HG03025 (cell line): ENCODE data around the gene KCNQ1.

ENCODE experiments used
- ATAC-seq: cut with Tn5 transposase; IDR thresholded peaks from one replicate; pipeline ENCODE4 v1.9.1; 2021; ENCODE audit warnings: mild to moderate bottlenecking, moderate library complexity; ENCODE audit not compliant: unreplicated experiment, low FRiP score

Gene KCNQ1

DNA sequence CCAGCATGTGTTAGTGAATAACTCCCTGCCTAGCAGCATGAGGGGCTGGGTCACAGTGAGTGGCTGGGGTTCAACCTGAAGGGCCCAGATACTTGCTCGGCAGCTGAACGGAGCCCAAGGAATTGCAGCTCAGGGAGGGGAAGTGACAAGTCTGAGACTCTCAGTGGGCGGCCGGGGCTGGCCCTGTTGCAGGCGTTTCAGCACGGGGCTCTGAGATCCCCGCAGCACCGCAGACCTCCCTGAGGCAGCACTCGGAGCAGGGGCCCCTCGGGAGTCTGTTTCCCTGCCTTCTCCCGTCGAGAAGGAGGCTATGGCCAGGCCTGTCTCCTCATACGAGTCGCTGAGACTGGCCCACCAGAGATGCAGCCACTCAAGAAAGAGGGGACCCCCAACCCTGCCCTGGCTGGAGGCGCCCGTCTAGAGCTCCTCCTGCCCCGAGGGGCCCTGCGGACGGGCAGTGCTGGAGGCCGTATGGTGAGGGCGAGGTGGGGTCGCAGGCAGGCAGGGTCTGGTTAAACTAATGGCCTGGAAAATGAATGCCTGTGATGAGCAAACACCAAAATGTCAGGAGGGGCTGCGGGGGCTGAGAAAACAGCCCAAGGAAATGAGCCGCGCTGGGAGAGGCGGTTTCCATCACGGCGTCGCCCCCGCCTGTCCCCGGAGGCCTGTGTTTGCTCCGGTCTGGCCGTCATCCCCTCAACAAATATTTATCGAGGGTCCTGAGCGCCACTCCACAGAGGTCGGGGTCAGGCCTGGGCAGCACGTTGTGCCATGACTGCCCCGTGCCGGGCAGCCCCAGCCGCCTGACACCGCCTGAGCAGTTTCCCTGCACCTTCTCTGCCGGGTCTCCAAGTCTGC is 35.0 kb upstream of the KCNQ1 start:
- ATAC-seq, result no peak

DNA sequence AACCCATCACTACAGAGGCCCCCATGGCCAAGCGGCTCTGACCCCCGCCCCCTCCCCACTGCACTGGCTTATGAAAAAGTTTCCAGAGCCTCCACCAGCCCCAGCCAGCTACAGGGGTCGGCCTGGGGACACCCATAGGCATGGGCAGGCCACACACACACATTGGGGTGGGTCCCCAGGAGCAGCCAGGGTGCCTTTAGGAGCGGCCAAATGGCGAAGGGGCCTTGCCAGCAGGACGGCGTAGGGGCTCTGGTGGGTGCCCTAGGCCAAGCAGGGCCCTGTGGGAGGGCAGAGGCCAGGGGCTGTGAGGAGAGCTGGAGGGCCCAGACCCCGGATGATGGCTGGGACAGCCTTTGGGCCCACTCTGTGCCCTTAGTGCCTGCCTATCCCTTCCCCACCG is 34.2 kb upstream of the KCNQ1 start:
- ATAC-seq, result no peak

DNA sequence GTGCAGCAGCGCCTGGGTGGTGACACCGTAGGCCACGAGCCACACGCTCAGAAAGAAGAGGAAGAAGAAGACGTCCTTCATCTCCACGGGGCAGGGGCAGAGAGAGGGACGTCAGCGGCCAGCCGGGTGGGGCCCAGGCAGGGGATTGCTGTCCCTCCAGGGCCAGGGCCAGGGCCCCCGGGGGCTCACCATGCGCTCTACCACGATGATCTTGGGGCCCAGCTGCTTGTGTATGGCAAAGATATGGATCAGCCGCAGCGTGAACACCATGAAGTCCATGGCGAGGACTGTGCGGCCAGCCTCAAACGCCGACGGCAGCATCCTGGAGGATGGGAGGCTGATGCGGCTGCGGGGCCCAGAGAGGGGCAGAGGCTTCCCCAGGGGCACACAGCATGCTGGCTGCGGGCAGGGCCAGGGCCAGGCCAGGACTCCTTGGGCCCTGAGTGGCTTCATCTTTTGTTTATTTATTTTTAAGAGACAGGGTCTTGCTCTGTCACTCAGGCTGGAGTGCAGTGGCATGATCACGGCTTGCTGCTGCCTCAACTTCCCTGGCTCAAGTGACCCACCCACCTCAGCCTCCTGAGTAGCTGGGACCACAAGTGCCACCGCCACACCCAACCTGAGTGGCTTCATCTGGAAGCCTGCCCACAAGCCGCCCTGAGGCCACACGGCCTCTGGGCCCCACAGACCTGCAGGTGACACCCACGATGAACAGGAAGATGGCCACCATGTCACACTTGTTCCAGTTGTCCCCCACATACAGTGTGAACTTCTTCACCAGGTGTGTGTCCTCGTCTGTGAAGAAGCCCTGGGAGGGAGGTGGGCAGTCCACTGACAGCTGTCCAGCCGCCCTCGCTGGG is 33.1 kb upstream of the KCNQ1 start:
- ATAC-seq, result no peak

DNA sequence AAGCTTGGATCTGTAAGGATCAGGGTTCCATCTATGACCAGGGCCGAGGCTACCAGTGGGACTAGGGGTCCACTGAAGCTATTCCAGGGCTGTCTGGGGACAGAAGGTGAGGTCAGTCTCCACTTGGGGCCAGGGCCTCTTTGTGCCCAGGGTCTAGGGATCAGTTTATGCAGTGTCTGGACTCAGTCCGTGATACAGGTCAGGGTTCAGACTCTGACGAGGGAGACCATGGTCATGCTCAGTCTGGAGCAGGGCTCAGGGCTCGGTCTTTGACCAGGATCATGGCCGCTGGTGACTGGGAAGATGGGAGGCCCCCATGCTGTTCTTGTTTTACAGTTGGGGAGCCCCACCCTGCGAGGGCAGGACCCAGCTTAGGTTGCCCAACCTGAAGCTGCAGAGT is 32.5 kb upstream of the KCNQ1 start:
- ATAC-seq, result no peak

DNA sequence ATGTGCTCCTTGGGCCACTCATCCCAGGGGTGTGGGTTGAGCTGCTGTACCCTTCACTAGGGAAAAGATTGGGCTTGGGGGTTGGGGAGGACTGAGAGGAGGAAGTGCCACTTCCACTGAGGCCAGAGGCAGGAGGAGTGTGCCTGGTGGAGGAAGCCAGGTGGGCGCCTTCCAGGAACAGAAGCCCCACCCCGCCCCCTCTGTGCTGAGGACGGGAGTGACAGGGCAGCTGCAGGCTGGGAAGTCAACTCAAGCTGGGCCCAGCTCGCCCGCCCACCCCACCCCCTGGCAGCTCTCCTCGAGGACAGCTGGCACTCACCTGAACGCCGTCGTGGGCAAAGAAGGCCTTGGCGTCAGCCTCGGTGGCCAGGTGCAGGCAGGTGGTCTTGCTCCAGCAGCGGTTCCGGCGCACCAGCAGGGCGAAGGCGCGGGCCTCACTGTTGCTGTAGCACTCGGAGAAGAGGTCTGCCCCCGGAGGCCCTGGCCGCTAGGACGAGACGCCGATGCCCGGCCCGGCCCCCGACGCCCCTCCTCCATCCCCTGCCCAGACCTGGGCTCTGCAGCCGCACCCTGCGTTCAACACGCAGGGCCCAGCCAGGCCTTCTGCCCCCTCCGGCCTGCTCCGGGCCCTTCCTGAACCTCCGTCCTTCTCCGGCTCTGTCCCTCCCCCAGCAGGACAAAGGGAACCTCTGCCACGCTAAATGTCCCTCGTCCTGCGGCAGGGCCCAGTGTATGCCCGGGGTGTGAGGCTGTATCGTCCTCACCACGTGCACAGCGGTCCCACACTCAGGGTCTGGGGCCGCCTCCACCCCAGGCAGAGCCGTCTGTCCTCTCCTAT is 30.8 kb upstream of the KCNQ1 start:
- no peak for ATAC-seq

DNA sequence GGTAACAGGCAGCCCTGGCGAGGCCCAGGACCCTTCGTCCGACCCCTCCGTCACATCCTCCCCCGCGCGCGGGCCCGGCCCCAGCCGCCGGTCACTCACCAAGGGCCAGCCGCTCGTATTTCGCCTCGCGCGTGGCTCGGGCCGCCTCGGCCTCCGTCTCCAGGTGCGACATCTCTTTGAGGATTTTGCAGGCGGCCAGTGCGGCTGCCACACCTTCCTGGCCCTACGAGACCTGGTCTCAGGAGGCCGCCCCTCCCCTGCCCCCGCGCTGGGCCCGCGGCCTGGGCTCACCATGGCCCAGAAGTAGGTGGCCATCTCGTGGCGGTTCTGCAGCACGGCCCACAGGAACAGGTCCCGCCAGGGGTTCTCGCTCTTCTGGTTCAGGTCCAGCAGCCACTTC is 30.2 kb upstream of the KCNQ1 start:
- ATAC-seq, result no peak

DNA sequence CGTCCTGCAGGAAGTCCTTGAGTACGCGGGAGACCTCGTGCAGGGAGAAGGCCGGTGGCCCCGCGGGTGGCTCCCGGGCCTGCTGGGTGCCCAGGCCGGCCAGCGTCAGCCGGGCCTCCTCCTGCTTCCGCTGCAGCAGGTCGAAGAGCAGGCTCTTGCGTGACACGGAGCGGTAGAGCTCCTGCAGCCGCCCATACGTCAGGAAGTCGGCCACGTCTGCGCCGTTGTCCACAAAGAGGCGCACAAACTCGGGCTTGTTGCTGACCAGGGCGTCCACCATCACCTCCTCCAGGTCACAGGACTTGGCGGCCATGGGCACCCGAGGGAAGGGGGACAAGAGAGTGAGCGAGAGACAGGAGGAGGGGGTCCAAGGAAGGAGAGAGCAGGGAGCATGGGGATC is 29.6 kb upstream of the KCNQ1 start:
- no peak for ATAC-seq

DNA sequence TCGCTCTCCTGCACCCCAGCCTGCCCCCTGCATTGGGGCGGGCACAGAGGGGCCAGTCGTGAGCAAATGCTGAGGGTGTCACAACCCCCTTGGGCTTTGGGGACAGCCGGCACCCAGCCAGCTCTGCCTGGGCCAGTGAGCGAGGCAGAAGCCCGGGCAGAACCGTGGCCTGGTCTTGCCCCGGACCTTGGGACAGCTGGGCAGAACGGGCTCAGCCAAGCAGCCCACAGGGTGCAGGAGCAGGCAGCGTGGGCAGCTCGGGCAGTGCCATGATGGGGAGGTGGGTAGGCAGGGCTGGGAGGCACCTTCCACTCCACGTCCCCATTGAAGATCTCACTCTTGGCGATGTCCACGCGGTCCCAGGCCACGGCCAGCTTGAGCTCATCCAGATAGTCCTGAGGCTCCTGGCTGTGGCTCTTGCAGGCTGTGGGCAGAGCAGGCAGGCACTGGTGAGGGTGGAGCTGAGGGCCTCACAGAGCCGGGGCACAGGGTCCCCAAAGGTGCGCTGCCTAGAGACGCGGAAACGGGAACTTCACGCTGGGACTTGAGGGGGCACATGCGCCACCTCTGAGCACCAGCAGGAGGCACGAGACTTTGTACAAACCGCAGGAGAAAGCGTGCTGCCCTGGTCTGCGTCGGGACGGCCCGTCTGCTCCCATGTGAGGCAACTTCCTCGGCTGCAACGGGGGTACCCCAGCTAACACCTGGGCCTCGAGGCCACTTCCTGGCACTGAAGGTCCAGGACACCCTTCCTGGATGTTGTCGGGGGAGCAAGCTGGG is 29.0 kb upstream of the KCNQ1 start:
- ATAC-seq, result no peak

DNA sequence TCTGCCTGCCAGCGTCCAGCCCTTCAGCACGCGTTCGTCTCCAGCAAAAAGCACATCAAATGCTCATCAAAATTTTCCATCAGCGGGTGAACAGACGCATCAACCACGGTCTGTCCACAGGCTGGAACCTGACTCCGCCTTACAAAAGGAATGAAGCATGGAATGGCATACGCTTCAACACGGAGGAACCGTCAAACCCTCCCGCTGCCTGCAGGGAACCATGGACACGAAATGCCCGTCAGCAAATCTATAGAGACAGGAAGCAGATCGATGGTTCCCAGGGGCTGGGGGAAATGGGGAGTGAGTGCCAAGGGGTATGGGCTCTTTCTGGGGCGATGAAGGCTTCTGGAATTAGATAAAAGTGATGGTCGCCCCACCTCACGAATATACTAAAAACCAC is 28.0 kb upstream of the KCNQ1 start:
- ATAC-seq, result no peak

DNA sequence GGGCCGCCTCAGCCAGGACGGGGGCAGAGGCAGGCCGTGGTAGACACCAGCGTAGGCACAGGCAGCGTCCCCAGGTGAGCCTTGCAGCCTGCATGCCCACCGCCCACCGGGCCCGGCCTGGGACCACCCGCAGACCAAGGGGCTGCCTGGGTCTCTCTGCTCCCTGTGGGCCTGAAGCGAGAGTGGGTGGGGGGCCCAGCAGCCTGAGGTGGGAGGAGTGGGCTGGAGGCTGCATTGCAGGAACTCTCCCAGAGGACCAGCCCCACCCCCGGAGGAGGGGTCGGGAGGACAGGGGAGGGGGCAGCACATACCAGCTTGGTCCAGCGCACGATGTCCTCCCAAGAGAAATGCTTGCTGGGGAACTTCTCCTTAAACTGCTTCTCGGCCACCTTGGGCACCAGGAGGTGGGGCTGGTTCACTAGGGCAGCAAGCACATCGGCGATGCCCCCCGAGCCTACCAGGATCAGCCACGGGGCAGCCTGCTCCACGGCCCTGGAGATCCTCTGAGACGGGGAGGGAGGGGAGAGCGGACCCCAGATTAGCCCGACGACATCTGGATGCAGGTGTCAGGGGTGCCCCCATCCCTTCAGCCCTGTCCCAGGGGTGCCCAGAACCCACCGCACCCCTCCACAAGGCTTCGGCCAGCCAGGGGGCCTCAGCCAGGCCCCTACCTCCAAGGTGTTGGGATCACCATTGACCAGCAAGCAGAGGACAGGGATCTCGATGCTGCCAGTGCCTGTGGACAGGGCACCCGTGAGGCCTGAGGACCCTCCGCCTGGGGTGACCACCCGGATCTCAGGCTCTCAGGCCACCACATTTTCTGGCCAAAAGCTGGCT is 26.7 kb upstream of the KCNQ1 start:
- ATAC-seq, result no peak

DNA sequence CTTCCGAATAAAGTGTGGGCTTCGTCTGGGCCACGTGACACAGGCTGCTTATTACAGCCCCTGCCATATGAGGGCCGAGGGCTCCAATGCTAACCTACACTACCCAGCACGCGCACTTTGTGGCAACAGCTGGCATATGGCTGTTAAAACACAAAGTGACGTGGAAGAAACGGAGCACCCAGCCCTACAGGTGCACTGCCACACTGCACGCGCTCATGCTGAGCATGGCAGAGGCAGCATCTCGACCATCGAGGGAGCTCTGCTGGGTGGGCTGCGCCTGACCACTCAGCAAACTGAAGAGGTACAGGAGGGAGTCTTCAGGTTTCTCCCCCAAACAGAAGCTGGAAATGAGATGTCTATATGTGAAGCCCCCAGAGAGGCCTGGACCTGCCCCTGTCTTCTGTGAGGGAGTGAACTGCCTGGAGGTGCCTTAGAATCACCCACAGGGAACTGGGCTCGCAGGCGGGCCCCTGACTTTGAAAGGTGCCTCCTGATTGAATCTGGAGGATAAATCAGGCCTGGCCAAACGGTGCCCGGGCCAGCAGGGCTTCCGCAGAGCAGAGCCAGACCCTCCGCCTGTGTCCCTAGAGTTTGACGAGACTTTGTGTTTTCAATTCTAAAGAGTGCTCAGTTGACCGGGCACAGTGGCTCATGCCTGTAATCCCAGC is 26.0 kb upstream of the KCNQ1 start:
- ATAC-seq, result no peak

DNA sequence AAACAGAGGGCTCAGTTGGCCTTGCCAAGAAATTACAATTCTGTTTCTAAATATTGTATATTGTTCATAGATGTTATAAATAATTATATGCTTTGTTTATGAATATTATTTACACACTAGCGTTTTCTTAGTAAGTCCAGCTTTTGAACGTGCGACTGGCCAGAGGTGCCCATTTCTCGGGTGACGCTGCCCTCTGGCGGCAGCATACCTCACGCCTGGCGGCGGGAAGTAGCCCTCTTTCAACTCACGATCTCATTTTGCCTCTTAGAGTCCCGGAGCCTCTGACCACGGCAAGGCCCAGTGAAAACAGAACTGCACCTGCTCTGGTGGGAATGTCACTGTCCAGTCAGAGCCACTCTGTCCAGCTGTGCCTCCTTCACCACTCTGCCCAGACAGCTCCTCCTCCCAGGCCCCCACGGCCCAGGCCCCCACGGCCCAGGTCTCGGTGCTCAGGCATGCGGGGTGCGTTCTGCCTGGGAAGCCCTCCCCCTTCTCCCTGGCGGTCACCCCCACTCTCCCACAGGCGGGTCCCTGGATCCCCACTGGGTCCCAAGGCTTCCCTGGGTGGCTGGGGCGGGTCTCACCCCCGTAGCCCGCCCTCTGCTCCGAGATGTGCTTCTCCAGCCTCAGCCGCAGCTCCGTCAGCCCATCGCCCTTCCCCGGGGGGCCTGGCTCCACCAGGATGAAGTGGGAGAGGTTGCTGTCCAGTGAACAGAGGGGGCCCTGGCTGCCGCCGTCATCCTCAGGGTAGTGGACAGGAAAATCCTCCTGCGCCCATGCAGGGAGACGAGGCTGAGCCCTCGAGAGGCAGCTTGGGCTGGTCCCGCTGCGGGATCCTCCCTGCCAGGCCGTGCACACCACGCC is 24.9 kb upstream of the KCNQ1 start:
- ATAC-seq, result no peak

DNA sequence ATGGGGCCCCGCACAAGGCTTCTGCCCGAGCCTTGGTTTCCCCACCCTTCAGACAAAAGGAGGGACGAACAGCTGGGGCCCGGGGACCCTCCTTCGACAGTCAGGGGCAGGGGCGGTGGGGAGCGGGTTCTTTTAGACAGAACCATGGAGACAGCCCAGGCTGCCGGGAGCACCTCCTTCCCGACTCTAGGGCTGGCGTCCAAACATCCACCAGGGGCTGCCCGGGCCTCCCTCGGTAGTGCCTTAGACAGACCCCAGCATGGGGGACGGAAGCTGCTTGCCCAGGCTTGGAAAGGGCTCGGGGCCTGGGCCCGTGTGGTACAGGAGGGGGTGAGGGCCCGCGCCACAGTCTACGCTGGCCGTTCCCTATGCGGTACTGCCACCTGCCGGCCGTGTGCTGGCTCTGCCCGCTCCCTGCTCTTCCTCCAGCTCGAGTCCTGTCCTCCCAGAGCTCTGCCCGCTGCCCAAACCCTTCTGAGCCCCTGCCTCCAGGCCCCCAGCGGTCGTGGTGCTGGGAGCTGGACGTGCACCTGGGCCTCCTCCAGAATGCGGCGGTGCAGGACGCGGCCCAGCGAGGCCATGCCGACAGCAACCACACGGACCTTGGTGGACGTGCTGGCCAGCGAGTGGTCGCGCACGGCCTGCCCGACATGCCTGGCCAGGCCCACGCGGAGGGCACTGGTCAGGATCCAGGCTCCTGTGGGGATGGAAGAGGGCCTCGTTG is 24.1 kb upstream of the KCNQ1 start:
- ATAC-seq, result no peak

DNA sequence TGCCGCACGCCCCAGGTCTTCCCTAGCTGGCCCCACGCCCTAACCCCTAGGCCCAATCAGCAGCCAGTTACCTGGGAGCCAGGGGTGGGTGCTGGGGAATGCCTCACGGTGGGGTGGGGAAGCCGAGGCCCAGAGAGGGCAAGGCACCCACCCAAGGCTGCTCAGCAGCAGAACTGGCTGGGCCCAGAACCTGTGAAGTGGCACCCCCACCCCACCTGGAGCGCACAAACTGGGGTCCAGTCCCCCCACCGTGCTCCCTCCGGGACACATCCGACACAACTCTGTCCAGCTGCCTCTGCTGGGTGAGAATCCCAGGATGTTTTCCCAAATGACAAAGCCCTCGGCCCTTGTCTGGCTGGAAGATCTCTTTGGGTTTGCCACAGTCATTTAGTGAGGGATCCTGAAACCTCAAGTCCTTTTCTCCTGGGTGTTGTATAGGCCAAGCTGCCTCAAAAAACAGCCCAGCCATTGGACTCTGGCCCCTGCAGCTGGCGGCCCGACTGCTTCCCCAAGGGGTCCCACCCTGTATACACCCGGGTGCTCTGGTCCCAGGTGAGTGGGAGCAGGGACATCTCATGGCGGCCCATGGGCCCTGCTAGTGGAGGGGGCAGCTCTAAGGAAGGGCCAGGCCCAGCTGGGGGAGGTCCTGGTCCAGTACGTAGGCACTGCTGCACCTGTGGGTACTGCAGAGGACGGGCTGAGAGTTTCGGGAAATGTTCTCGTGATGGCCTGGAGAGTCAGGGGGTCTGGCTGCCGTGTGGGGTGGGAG is 23.4 kb upstream of the KCNQ1 start:
- ATAC-seq, result no peak

DNA sequence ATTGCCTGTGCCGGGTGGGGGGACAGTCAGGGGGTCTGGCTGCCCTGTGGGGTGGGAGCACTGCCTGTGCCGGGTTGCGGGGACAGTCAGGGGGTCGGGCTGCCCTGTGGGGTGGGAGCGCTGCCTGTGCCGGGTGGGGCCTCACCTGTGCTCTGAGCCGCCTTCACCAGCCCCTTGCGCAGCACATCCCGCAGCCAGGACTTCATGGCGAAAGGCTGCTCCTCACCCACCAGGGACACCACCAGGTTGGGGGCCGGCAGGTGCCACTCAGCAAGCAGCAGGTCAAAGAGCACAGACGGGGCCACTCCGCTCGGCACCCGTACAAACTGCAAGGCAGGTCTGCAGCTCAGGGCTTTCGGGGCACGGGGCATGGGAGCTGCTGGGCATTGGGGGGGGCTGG is 22.8 kb upstream of the KCNQ1 start:
- ATAC-seq, result no peak

DNA sequence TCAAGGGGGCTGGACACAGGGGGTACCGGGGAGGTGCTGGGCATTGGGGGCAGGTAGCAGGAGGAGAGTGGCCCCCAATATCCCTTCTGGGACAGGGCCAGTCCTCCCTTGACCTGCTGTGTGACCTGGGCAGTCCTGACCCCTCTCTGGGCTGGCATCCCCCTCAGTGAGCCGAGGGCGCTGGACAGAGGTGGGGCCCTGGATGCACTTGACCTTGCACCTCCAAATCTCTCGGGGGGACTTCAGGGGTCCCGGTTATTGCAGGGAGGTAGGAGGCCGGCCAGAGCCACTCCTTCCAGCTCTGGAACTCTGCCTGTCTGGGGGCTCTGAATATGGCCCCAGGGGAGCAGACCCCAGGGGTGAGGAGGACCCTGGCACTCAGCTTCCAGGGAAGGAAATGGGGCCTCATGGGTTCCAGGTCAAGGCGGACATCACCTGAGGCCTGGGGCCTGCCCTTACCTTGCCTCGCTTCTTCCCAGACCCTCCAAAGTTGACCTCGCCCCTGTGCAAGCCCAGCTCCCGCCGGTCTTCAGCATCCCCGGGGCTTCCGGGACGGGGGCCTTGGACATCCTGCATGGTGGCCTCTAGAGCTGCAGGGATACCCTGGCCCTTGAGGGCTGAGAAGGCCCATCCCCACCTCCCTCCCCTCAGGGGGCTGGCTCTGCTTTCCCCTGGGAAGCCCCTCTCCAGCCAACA is 22.2 kb upstream of the KCNQ1 start:
- ATAC-seq, result no peak
